ENCODE results near the gene CAMK2A. TPM values are rescaled to one million over a fixed set of nuclear protein-coding genes. Genes with fewer than 3 reads are reported as not detected.

Gene CAMK2A
- polyA plus RNA-seq, 1 experiment: 0.11 TPM

- POLR2A ChIA-PET: no interaction called here
- Histone ChIP-seq H3K36me3 (ENCODE audit: control insufficient read depth, insufficient read depth, low read length) (no peaks in the 10 kb centered on the region), H3K27me3 (ENCODE audit: control insufficient read depth, insufficient read depth, low read length) (peaks cover 15% of the 10 kb centered on the region), H3K4me3 (ENCODE audit: low read depth, low read length) (no peak overlapping the region)
- CTCF ChIA-PET: interaction anchor here (1.3 kb wide), 1 partner anchor 23 kb away, joined by 5 read pairs; no protein-coding TSS in a partner anchor
- DNase-seq (ENCODE audit: low read depth): no peak
- TF ChIP-seq CTCF (IDR thresholded peaks at IDR 0.05; ENCODE audit: insufficient read depth, low read depth, low read length): no peak
These were observed 93.1 kb downstream of the CAMK2A start for GRCh38 chr5:150196514-150196913.

- no peak overlapping the region for H3K4me3 ChIP-seq (ENCODE audit: low read depth, low read length)
- H3K36me3 ChIP-seq (ENCODE audit: control insufficient read depth, insufficient read depth, low read length): no peaks in the 10 kb centered on the region
- peaks cover 15% of the 10 kb centered on the region for H3K27me3 ChIP-seq (ENCODE audit: control insufficient read depth, insufficient read depth, low read length)
- ChIA-PET CTCF (interaction anchor here (0.7 to 1.8 kb wide), 3 partner anchors 14 to 23 kb away, joined by 3 to 5 read pairs (median 4); no protein-coding TSS in a partner anchor), POLR2A (no interaction called here)
- no peak for TF ChIP-seq CTCF (IDR thresholded peaks at IDR 0.05; ENCODE audit: insufficient read depth, low read depth, low read length)
- DNase-seq (ENCODE audit: low read depth): no peak
These were observed 93.7 kb downstream of the CAMK2A start for GRCh38 chr5:150195736-150196485.

- peaks cover 39% of the 10 kb centered on the region for H3K27me3 ChIP-seq (ENCODE audit: control insufficient read depth, insufficient read depth, low read length)
These were observed 97.1 kb downstream of the CAMK2A start for GRCh38 chr5:150192462-150192861.

GRCh38 chr5:150190987-150191386, 98.6 kb downstream of the CAMK2A start:
- no peak for DNase-seq (ENCODE audit: low read depth)
- no peaks in the 10 kb centered on the region for H3K36me3 ChIP-seq (ENCODE audit: control insufficient read depth, insufficient read depth, low read length)
- ChIA-PET POLR2A (no interaction called here), CTCF (interaction anchor here (1.1 to 1.5 kb wide), 2 partner anchors 15 to 31 kb away, joined by 4 to 5 read pairs; no protein-coding TSS in a partner anchor)
- H3K27me3 ChIP-seq (ENCODE audit: control insufficient read depth, insufficient read depth, low read length): peaks cover 39% of the 10 kb centered on the region
- H3K4me3 ChIP-seq (ENCODE audit: low read depth, low read length): no peak overlapping the region
- TF ChIP-seq CTCF (IDR thresholded peaks at IDR 0.05; ENCODE audit: insufficient read depth, low read depth, low read length): no peak

More at GRCh38 chr5:150192462-150192861, 97.1 kb downstream of the CAMK2A start:
- H3K36me3 ChIP-seq (ENCODE audit: control insufficient read depth, insufficient read depth, low read length): no peaks in the 10 kb centered on the region
- ChIA-PET CTCF (interaction anchor here (0.9 to 1.4 kb wide), 4 partner anchors 11 to 60 kb away, joined by 3 read pairs; no protein-coding TSS in a partner anchor), POLR2A (no interaction called here)
- H3K4me3 ChIP-seq (ENCODE audit: low read depth, low read length): no peak overlapping the region
- no peak for DNase-seq (ENCODE audit: low read depth)
- no peak for TF ChIP-seq CTCF (IDR thresholded peaks at IDR 0.05; ENCODE audit: insufficient read depth, low read depth, low read length)

- ChIA-PET POLR2A (no interaction called here), CTCF (interaction anchor here (0.6 to 1.5 kb wide), 4 partner anchors 13 to 67 kb away, joined by 3 to 5 read pairs (median 4); no protein-coding TSS in a partner anchor)
- Histone ChIP-seq H3K36me3 (ENCODE audit: control insufficient read depth, insufficient read depth, low read length) (no peaks in the 10 kb centered on the region), H3K27me3 (ENCODE audit: control insufficient read depth, insufficient read depth, low read length) (peaks cover 37% of the 10 kb centered on the region), H3K4me3 (ENCODE audit: low read depth, low read length) (no peak overlapping the region)
- no peak for DNase-seq (ENCODE audit: low read depth)
- no peak for TF ChIP-seq CTCF (IDR thresholded peaks at IDR 0.05; ENCODE audit: insufficient read depth, low read depth, low read length)
These were observed 99.0 kb downstream of the CAMK2A start for GRCh38 chr5:150190503-150190979.

Data from BJ (cell line).